ACC112 (cell line): Measurements from ENCODE around the gene BTBD9.

Experiments used
- H2AFZ ChIP-seq: fragments of 200-600 bp; sonication (generic); one replicate; pipeline ENCODE4 v1.6.0; 2017; ENCODE audit warnings: antibody characterized with exemption, low read length; ENCODE audit not compliant: unreplicated experiment
- H3K27ac ChIP-seq: fragments of 200-600 bp; sonication (generic); 2 replicates; pipeline ENCODE4 v1.5.1; 2014; ENCODE audit warnings: low read depth, mild to moderate bottlenecking, antibody characterized with exemption, low read length, moderate library complexity
- H3K27me3 ChIP-seq: fragments of 200-600 bp; sonication (generic); 2 replicates; pipeline ENCODE4 v1.6.1; 2014; ENCODE audit warnings: mild to moderate bottlenecking, antibody characterized with exemption, low read length, moderate library complexity, mixed read lengths; ENCODE audit not compliant: insufficient read depth
- H3K36me3 ChIP-seq: fragments of 200-600 bp; sonication (generic); 2 replicates; pipeline ENCODE4 v1.6.1; 2016; ENCODE audit warnings: mild to moderate bottlenecking, antibody characterized with exemption, low read length, moderate library complexity, mixed read lengths; ENCODE audit not compliant: insufficient read depth
- H3K4me1 ChIP-seq: fragments of 200-600 bp; sonication (generic); one replicate; pipeline ENCODE4 v1.6.1; 2016; ENCODE audit warnings: low read length, mixed read lengths; ENCODE audit not compliant: insufficient read depth, unreplicated experiment, control insufficient read depth
- H3K4me3 ChIP-seq: fragments of 200-600 bp; sonication (generic); 2 replicates; pipeline ENCODE4 v1.5.1; 2014; ENCODE audit warnings: mild to moderate bottlenecking, low read depth, low read length
- H3K79me2 ChIP-seq: fragments of 200-600 bp; sonication (generic); one replicate; pipeline ENCODE4 v1.6.0; 2016; ENCODE audit warnings: low read length; ENCODE audit not compliant: control insufficient read depth, unreplicated experiment, insufficient read depth

BTBD9 gene

GRCh38 chr6:38599966-38600550, 39.7 kb downstream of the BTBD9 start:
- H3K36me3 ChIP-seq = no peaks in the 10 kb centered on the region
- no peaks in the 10 kb centered on the region for H3K79me2 ChIP-seq
- no peak overlapping the region for H3K4me3 ChIP-seq
- H3K27me3 ChIP-seq = no peaks in the 10 kb centered on the region
- no peak overlapping the region for H3K27ac ChIP-seq
- no peaks in the 10 kb centered on the region for H3K4me1 ChIP-seq
- H2AFZ ChIP-seq = no peak overlapping the region

DNA sequence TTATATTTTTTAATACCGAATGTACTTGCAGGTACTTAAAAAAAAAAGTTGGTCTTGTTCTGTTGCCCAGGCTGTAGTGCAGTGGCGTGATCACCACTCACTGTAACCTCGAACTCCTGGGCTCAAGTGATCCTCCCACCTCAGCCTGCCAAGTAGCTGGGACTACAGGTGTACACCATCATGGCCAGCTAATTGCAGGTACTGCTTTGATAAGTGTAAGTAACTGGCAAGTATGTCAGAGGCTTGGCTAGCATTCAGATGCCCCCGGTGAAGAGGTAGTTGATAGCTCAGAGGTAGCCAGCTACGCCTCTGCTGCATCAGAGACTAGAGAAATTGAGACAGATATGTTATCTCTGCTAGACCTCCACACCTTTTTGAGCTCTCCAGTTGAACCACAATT, 40.5 kb downstream of the BTBD9 start:
- Histone ChIP-seq H3K4me3 (no peak overlapping the region), H3K79me2 (no peaks in the 10 kb centered on the region), H3K27me3 (no peaks in the 10 kb centered on the region), H3K36me3 (no peaks in the 10 kb centered on the region), H3K27ac (no peak overlapping the region), H2AFZ (no peak overlapping the region), H3K4me1 (no peaks in the 10 kb centered on the region)

- no peak overlapping the region for H3K4me3 ChIP-seq
- H3K4me1 ChIP-seq = peaks cover 9% of the 10 kb centered on the region
- no peaks in the 10 kb centered on the region for H3K27me3 ChIP-seq
- H3K79me2 ChIP-seq = no peaks in the 10 kb centered on the region
- H3K36me3 ChIP-seq = no peaks in the 10 kb centered on the region
- H2AFZ ChIP-seq = no peak overlapping the region
- H3K27ac ChIP-seq = no peak overlapping the region
These were observed 45.6 kb downstream of the BTBD9 start for GRCh38 chr6:38593998-38594665.

GRCh38 chr6:38593409-38593808, 46.3 kb downstream of the BTBD9 start:
- Histone ChIP-seq H3K27ac (no peak overlapping the region), H3K4me1 (peaks cover 16% of the 10 kb centered on the region), H3K36me3 (no peaks in the 10 kb centered on the region), H3K27me3 (no peaks in the 10 kb centered on the region), H2AFZ (no peak overlapping the region), H3K4me3 (no peak overlapping the region), H3K79me2 (no peaks in the 10 kb centered on the region)

DNA sequence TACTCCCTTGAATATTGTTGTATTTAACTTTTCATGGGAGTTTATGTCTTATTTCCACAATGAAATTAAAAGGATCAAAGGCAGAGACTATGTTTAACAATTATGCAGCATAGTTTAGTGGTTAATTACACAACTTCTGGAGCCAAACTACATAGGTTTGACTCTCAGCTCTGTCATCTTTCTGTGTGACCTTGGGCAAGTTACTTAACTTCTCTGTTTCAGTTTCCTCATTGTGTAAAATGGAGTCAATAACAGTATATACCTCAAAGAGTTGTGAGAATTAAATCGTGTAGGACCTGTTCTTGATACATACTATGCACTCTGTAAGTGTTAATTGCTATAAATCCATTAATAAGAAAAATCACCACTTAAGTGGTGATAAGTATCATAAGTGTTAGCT, 48.3 kb downstream of the BTBD9 start:
- H3K36me3 ChIP-seq = no peaks in the 10 kb centered on the region
- H2AFZ ChIP-seq = no peak overlapping the region
- H3K27me3 ChIP-seq = no peaks in the 10 kb centered on the region
- no peaks in the 10 kb centered on the region for H3K79me2 ChIP-seq
- H3K4me1 ChIP-seq = peaks cover 26% of the 10 kb centered on the region
- H3K4me3 ChIP-seq = no peak overlapping the region
- H3K27ac ChIP-seq = no peak overlapping the region

- Histone ChIP-seq H3K27me3 (no peaks in the 10 kb centered on the region), H3K4me1 (peaks cover 26% of the 10 kb centered on the region), H3K27ac (0 out of 2 replicates have a peak overlapping the region, but pooled peaks have one; percentile 37), H3K36me3 (no peaks in the 10 kb centered on the region), H2AFZ (no peak overlapping the region), H3K79me2 (no peaks in the 10 kb centered on the region), H3K4me3 (no peak overlapping the region)
These were observed 50.4 kb downstream of the BTBD9 start for GRCh38 chr6:38589367-38589720.

DNA sequence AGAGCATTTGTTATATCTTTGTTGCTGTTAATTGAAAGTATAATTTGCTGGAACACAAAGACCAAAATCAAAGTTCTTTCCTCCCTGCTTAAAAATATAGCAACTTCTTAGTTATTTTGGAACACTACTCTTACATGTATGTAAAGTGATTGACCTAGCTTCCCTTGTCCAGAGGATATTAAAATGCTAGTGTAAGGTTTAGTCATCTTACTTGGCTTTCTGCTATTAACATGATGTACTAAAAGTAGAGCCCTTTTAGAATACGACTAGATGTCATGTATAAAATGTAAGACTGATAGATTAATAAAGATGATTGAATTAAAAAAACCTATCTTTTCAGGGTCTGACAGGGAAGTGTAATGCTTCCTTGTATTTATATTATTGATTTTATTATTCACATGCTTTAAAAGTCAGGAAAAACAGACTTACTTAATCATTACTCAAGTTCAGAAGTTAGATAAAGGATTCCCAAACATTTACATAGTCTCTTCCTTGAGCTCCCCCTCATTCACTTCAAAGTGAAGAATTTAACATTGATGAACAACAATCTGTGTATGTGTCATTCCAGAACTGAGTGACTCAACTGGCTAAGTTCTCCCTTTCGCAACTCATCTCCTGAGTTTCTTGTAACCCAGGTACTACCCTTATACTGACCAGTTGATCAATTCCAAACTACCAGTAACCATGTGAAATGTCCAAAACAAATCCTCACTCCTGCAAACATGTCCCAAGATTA, 50.9 kb downstream of the BTBD9 start:
- Histone ChIP-seq H2AFZ (no peak overlapping the region), H3K27me3 (no peaks in the 10 kb centered on the region), H3K4me3 (no peak overlapping the region), H3K4me1 (peaks cover 25% of the 10 kb centered on the region), H3K36me3 (no peaks in the 10 kb centered on the region), H3K79me2 (no peaks in the 10 kb centered on the region), H3K27ac (peak overlapping the region; percentile 37)

- Histone ChIP-seq H3K4me1 (peaks cover 22% of the 10 kb centered on the region), H3K27me3 (no peaks in the 10 kb centered on the region), H3K79me2 (no peaks in the 10 kb centered on the region), H3K36me3 (no peaks in the 10 kb centered on the region), H3K27ac (peak overlapping the region; percentile 37; the same call in 1 of the 2 replicates), H3K4me3 (no peak overlapping the region), H2AFZ (no peak overlapping the region)
These were observed 51.9 kb downstream of the BTBD9 start for GRCh38 chr6:38587766-38588362.

- Histone ChIP-seq H3K27me3 (no peaks in the 10 kb centered on the region), H3K79me2 (no peaks in the 10 kb centered on the region), H2AFZ (no peak overlapping the region), H3K4me3 (no peak overlapping the region), H3K36me3 (no peaks in the 10 kb centered on the region), H3K4me1 (peaks cover 22% of the 10 kb centered on the region), H3K27ac (no peak overlapping the region)
These were observed 52.7 kb downstream of the BTBD9 start for GRCh38 chr6:38586992-38587391.

DNA sequence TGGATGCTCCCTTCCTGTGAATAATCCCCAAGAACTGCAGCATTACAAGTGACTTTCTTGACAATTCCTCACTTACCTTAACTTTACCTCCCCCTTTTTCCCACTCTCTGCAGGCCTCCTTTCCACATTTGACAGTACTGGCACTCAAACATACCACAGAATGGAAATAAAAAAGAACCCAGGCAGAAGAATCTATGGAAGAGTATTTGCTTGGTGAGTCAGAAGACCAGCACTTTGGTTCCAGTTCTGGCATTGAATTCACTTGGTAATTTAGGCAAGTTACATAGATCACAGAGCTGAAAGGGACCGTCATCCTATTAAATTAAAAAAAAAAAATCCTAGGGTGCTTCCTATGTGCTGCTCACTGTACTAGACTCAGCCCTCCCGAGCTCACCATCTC, 55.0 kb downstream of the BTBD9 start:
- Histone ChIP-seq H3K4me1 (peaks cover 22% of the 10 kb centered on the region), H3K79me2 (no peaks in the 10 kb centered on the region), H2AFZ (no peak overlapping the region), H3K27ac (no peak overlapping the region), H3K4me3 (no peak overlapping the region), H3K27me3 (no peaks in the 10 kb centered on the region), H3K36me3 (no peaks in the 10 kb centered on the region)
